GM12874 (cell line): ENCODE results near the gene LPCAT3.
A peak's percentile ranks its signal among the peaks of the same experiment; 100 is the strongest.

ENCODE experiments used
- TF ChIP-seq, protein P1 (sequence below): IDR thresholded peaks from 2 replicates; pipeline ENCODE4 v1.5.1; 2011; ENCODE audit warnings: low read depth, mild to moderate bottlenecking, control low read depth, low read length, moderate library complexity; ENCODE audit not compliant: insufficient read depth

LPCAT3 gene

DNA sequence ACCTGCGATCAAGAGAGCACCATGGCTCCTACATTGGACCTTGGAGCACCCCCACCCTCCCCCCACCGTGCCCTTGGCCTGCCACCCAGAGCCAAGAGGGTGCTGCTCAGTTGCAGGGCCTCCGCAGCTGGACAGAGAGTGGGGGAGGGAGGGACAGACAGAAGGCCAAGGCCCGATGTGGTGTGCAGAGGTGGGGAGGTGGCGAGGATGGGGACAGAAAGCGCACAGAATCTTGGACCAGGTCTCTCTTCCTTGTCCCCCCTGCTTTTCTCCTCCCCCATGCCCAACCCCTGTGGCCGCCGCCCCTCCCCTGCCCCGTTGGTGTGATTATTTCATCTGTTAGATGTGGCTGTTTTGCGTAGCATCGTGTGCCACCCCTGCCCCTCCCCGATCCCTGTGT lies 76.5 kb downstream of the LPCAT3 start:
- TF ChIP-seq, protein P1, sequence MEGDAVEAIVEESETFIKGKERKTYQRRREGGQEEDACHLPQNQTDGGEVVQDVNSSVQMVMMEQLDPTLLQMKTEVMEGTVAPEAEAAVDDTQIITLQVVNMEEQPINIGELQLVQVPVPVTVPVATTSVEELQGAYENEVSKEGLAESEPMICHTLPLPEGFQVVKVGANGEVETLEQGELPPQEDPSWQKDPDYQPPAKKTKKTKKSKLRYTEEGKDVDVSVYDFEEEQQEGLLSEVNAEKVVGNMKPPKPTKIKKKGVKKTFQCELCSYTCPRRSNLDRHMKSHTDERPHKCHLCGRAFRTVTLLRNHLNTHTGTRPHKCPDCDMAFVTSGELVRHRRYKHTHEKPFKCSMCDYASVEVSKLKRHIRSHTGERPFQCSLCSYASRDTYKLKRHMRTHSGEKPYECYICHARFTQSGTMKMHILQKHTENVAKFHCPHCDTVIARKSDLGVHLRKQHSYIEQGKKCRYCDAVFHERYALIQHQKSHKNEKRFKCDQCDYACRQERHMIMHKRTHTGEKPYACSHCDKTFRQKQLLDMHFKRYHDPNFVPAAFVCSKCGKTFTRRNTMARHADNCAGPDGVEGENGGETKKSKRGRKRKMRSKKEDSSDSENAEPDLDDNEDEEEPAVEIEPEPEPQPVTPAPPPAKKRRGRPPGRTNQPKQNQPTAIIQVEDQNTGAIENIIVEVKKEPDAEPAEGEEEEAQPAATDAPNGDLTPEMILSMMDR, result no peak

DNA sequence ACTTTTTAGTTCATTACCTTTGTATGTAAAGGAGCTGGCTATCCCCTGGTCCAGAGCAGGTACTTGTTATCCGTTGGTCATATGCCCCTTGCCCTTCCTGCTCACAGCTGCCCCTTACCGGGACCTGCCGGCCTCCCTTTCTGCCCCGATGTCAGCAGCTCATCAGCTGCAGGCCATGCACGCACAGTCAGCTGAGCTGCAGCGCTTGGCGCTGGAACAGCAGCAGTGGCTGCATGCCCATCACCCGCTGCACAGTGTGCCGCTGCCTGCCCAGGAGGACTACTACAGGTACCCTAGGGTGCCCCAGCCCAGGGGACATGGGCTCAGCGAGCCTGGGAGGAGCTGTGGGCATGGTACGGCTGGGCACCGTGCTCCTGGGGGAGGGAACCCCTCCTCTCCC lies 77.0 kb downstream of the LPCAT3 start:
- TF ChIP-seq, protein P1, result no peak

DNA sequence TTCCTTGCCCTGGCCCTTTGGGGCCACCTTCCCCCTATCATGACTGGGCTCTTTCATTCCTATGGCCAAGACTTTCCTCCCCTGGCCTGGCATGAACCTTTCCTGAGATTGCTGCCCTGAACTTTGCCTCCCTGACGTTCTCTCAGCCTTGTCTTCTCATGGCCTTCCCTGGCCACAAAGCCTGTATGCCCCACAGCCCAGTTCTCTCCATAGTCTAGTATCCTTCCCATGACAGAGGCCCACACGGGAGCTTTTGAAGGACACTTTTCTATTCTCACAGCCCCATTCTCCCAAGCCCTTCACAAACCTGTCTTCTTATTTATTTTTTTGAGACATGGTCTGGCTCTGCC lies 79.1 kb downstream of the LPCAT3 start:
- TF ChIP-seq, protein P1, result no peak

DNA sequence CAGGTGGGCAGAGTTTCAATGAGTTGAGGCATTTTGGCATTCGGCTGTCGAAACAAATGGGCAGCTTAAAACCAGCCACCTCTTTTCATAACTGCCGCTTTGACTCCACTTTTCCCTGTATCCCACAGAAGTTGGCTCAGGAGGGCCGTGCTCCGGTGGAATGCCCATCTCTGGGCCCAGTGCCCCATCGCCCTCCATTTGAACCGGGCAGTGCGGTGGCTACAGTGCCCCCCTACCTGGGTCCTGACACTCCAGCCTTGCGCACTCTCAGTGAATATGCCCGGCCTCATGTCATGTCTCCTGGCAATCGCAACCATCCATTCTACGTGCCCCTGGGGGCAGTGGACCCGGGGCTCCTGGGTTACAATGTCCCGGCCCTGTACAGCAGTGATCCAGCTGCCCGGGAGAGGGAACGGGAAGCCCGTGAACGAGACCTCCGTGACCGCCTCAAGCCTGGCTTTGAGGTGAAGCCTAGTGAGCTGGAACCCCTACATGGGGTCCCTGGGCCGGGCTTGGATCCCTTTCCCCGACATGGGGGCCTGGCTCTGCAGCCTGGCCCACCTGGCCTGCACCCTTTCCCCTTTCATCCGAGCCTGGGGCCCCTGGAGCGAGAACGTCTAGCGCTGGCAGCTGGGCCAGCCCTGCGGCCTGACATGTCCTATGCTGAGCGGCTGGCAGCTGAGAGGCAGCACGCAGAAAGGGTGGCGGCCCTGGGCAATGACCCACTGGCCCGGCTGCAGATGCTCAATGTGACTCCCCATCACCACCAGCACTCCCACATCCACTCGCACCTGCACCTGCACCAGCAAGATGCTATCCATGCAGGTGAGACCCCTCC lies 79.7 kb downstream of the LPCAT3 start:
- TF ChIP-seq, protein P1, result no peak

DNA sequence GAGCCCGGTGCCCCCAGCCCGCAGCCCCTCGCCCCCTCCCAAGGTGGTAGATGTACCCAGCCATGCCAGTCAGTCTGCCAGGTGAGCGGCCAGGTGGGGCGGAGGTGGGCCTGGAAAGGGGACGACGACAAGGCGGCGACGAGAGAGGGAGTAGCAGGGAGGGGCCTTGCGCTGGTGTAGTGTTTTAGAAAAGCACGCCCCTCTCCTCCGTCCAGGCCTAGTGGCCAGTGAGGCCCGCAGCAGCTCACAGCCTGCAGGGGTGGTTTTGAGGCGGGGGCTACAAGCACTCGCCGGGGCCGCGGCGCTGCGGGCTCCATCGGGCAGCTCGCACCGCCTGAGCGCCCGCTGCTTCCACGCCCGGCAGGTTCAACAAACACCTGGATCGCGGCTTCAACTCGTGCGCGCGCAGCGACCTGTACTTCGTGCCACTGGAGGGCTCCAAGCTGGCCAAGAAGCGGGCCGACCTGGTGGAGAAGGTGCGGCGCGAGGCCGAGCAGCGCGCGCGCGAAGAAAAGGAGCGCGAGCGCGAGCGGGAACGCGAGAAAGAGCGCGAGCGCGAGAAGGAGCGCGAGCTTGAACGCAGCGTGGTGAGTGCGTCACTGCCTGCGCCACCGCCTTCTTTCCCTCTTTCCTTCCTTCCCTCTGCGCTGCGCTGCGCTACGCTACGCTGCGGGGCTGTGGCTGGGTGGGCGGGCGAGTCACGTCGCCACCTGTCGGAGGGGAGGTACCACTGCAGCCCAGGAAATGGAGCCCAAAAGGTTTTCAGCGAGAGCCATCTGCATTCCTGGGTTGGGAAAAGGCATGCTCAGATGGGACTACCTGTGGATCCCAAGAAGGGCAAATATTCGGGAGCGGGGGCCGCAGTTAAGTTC lies 80.6 kb downstream of the LPCAT3 start:
- TF ChIP-seq, protein P1, result peak; percentile 96

DNA sequence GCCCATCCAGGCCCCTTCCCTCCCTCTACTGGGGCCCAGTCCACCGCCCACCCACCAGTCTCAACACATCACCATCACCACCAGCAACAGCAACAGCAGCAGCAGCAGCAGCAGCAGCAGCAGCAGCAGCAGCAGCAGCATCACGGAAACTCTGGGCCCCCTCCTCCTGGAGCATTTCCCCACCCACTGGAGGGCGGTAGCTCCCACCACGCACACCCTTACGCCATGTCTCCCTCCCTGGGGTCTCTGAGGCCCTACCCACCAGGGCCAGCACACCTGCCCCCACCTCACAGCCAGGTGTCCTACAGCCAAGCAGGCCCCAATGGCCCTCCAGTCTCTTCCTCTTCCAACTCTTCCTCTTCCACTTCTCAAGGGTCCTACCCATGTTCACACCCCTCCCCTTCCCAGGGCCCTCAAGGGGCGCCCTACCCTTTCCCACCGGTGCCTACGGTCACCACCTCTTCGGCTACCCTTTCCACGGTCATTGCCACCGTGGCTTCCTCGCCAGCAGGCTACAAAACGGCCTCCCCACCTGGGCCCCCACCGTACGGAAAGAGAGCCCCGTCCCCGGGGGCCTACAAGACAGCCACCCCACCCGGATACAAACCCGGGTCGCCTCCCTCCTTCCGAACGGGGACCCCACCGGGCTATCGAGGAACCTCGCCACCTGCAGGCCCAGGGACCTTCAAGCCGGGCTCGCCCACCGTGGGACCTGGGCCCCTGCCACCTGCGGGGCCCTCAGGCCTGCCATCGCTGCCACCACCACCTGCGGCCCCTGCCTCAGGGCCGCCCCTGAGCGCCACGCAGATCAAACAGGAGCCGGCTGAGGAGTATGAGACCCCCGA lies 81.4 kb downstream of the LPCAT3 start:
- TF ChIP-seq, protein P1, result 0 out of 2 replicates have a peak, but pooled peaks have one; percentile 1
